Kidney tubule cell (primary cell): ENCODE data around the gene PDCD1.

ENCODE experiments used
- DNase-seq: peaks from one replicate; pipeline ENCODE4 v3.0.0-alpha.2; 2018; ENCODE audit warnings: low spot score

Gene PDCD1

GRCh38 chr2:241895712-241896641, 37.3 kb upstream of the PDCD1 start:
- DNase-seq: peak; percentile 26

GRCh38 chr2:241895427-241895711, 36.7 kb upstream of the PDCD1 start:
- no peak for DNase-seq

DNA sequence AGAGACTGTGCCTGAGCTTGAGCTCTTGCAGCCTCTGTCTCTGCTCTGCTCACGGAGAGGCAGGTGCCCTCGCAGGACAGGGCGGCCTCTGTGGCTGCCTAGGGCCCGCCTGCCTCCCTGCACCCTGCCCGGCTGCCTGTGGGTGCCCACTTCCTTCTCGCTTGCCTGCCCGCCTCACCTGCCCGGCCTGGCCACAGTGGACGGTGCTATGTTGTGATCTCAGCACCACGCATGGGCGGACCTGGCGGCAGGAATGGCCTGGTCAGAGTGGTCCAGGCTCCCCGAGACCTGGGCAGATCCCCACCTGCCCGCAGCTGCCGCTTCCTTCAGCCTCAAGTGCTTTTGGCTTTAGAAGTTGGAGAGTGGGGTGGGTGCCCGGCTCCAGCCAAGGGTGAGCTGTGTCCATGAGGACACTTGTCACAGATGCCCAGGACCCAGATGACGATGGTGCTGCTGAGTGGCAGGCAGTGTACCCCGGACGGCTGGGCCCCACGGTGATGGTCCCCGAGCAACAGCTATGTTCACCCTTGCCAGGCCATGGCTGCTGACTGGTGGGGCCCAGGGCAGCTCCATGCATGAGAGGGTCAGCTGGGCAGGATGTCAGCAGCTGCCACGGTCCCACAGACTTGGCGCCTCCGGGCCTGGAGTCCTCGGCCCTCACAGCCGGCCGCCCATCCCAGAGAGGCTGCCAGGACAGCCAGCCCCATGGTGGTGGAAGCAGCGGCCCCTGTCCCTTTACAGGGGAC, 36.2 kb upstream of the PDCD1 start:
- no peak for DNase-seq

- no peak for DNase-seq
Measured at GRCh38 chr2:241894056-241894641, 35.5 kb upstream of the PDCD1 start.

- no peak for DNase-seq
Measured at GRCh38 chr2:241893265-241893664, 34.6 kb upstream of the PDCD1 start.

GRCh38 chr2:241892299-241893137, 33.8 kb upstream of the PDCD1 start:
- no peak for DNase-seq

DNA sequence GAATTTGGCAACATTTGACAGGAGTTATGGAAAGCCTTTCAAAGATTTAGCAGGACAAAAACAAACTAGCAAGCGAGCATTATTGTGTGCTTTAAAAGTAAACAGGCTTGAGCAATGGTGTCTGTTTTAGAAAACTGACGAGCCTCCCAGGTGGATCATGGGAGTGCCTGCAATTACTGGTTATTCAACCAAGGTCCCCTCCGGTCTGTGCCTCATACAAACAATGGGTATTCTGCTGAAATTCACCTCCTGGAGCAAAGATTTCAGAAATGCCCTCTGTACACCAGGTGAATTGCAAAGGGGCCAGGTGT, 33.2 kb upstream of the PDCD1 start:
- DNase-seq: no peak

- no peak for DNase-seq
Measured at GRCh38 chr2:241891315-241891987, 32.8 kb upstream of the PDCD1 start.

DNA sequence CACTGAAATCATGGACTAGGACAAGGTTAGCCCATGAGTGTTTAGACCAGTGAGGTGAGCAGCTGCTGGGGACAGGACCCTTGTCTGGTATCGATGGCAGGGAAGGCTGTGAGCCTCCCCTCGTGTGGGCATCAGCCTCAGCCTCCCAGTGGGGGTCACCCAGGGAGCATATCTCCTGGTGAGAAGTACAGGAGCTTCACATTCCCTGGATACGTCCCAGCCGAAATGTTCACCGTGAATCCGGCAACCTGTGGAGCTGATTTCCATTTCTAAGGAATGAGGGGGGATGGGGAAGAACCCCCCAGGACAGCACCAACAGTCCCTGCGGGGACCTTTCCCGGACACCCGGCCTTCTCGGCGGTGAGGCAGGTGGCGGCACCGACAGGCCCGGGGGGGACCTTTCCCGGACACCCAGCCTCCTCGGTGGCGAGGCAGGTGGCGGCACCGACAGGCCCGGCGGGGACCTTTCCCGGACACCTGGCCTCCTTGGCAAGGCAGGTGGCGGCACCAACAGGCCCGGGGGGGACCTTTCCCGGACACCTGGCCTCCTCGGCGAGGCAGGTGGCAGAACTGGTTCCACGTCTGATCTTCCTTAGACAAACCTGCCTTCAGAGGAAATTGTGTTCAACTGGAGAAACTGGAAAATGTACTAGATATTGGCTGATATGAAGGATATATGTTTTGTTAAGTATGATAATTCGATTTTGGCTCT, 32.0 kb upstream of the PDCD1 start:
- DNase-seq: no peak

- no peak for DNase-seq
Measured at GRCh38 chr2:241888641-241889040, 29.9 kb upstream of the PDCD1 start.

- DNase-seq: no peak
Measured at GRCh38 chr2:241887806-241888522, 29.3 kb upstream of the PDCD1 start.

- DNase-seq: no peak
Measured at GRCh38 chr2:241886840-241887447, 28.2 kb upstream of the PDCD1 start.

DNA sequence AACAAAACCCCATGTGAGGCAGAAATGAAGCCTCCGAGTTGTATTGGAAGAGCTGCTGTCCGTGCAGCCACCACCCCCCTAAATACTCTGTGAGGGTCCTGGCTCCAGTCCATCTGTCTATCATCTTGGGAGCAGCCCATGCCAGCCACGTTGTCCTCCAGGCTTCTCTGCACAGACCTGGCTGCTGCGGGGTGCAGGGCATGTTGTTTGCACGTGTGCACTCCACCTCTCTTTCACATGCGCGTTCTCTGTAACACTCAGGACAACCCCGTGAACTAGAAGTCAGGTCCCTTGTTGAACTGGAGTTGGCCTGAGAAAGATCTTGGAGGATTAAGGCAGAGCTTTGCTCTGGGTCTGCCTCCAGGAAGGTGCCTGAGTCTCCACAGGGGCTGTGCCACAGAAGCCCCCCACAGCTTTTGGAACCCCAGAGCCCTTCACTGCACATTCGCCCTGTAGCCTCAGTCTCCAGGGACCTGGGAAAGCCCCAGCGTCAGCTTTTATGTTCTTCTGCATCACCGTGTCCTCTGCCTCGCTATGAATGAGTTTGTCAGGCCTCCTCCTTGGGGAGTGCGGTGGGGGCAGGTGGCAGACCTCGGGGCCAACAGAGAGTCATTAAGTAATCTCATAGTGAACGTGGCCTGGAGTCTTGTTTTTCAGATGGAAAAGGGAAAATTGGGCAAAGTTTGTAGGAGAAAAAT, 27.4 kb upstream of the PDCD1 start:
- DNase-seq: no peak

DNA sequence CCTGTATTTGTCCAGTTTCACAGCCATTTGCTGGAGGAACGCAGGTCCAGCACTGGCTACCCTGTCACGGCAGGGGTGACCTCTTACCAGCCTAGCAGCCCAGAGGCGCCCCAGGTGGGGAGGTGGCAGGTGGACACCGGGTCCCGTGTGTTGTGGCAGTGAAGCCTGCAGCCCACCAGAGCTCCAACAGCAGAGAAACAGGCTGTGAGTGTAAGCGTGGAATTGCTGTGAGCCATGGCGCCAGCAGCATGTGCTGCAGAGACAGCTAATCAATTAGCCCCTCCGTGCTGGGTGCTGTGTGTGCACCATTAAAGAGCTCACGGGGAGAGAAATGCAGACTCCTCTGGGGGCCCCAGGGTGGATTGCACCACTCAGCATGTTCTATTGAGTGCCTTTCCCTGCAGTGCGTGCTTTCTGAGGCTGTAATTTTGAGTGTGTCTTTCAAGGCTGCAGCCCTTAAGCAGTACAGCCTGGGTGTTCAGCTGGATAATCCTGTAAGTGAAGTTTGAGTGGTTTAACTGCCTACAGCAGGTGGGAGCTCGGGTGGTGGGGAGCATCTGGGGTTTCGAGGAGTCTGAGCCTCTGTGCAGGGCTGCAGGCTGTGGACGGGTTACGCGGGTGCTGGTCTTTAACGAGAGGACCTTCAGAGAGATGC, 26.7 kb upstream of the PDCD1 start:
- no peak for DNase-seq

- DNase-seq: no peak
Measured at GRCh38 chr2:241884951-241885290, 26.2 kb upstream of the PDCD1 start.

- peak; percentile 30 for DNase-seq
Measured at GRCh38 chr2:241882091-241882625, 23.5 kb upstream of the PDCD1 start.

DNA sequence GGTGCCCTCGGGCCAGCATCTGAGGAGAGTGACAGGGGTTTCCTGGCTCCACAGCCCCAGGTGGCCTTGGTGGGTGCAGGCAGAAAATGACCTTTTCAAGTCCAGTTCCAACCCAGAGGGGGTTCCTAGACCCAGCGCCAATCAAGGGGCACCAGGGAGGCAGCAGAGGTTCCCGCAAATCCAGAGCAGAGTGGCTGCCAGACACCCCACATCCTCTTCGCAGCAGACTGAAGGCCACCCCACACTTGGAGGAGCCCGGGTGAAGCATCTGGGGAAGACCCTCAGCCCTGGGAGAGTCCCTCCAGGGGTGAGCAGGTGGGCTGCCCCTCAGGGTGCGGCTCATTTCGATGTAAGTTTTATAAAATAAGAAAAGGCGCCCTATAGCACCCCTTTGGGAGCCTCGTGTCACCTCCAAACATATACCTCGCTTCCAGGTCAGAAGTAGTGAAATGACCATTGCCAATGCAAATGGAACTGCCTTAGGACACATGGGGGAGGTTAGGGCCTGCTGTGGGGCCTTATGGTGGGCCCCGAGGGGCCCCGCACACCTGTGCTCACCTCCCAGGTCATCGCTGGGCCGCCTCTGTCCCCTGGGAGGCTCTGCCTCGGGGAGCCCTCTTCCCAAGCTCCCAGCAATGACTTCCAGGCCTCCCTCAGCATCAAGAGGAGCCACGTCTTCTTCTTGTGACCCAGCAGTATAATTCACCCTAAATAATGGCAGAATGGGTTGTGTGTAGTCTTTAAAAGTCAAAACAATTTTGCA, 21.8 kb upstream of the PDCD1 start:
- no peak for DNase-seq

GRCh38 chr2:241879326-241879725, 20.6 kb upstream of the PDCD1 start:
- no peak for DNase-seq
